Measurements from ENCODE around the gene LRRC4.

Gene LRRC4, protein sequence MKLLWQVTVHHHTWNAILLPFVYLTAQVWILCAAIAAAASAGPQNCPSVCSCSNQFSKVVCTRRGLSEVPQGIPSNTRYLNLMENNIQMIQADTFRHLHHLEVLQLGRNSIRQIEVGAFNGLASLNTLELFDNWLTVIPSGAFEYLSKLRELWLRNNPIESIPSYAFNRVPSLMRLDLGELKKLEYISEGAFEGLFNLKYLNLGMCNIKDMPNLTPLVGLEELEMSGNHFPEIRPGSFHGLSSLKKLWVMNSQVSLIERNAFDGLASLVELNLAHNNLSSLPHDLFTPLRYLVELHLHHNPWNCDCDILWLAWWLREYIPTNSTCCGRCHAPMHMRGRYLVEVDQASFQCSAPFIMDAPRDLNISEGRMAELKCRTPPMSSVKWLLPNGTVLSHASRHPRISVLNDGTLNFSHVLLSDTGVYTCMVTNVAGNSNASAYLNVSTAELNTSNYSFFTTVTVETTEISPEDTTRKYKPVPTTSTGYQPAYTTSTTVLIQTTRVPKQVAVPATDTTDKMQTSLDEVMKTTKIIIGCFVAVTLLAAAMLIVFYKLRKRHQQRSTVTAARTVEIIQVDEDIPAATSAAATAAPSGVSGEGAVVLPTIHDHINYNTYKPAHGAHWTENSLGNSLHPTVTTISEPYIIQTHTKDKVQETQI

GRCh38 chr7:128030654-128031611 lies at the start of gene LRRC4:
Gene LRRC4 (minus strand): TSS chr7:128031437. CDS start chr7:128030640, 797 bp downstream.
- no peak for DNase-seq (ENCODE audit: low read depth in 2 of 2)

- DNase-seq (ENCODE audit: low read depth in 2 of 2): no peak
Observed at GRCh38 chr7:128080169-128080568, 48.9 kb upstream of the LRRC4 start.

GRCh38 chr7:128078309-128078708 lies 47.1 kb upstream of the LRRC4 start:
- no peak for DNase-seq (ENCODE audit: low read depth in 2 of 2)

DNA sequence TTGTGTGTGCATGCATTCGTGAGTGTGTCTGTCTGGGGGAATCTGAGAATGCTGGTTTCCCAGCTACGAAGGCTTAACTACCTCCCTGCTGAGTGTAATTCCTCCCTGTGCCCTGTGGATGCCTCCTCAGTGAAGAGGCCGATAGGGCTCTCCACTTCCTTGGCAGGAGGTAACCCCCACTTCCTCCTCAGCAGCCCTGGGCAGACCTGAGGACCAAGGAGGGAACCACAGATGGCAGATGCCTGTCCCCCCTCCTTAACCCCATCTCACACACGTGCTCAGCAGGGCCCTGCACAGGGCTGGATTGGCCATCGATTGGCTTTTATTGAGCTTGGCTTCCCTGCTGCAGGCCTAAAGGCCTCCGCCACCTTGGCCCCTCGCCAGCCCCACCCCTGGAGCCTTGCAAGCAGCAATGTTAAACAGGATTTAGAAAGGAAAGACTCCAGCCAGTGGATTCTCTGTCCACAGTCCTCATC lies 45.6 kb upstream of the LRRC4 start:
- DNase-seq (ENCODE audit: low read depth in 2 of 2): no peak

DNA sequence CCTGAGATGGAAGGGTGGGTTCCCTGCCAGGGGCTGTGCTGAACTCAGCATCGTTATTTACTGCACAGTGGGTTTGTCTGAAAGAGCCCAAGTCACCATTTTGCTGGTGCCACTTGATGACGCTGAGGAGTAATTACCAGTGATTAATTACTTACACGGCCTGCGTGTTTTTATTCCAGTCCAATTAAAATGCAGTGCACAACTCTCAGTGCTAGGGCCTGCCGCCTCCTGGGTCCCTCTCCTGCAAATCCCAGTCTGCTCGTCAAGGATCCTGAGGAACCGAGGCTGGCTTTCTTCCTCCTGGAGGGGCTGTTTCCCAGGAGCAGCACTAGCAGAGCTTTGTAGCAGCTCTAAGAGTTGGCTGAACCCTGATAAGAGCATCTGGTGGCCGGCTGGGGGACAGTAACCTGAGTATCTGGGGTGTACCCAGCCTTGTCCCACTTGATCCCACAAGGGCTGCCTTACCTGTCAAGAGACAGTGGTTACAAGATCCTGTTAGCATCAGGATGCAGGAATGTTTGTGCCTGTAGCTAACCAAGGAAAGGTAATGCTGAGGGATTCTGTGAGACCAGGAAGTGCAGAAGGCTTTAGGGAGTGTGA lies 45.1 kb upstream of the LRRC4 start:
- DNase-seq (ENCODE audit: low read depth in 2 of 2): no peak

- no peak for DNase-seq (ENCODE audit: low read depth in 2 of 2)
Observed at GRCh38 chr7:128075242-128076095, 44.2 kb upstream of the LRRC4 start.

DNA sequence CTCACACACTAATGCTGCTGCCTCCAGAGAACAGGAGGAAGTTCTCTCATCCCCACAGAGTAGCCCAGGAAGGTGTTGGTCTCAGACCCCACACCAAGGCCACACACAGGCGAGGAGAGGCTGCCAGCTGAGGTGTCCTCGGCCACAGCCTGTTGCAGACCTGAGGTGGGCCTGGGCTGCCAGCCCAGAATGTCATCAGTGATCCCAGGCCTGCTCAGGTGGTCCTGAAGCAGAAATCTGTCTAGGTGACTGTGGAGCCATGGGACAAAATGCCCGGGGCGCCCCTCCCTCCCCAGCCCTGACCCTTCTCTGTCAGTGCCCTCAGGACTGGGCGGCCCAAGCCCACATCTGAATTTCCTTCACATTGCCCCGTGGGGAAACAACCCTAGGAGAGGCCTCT lies 43.5 kb upstream of the LRRC4 start:
- no peak for DNase-seq (ENCODE audit: low read depth in 2 of 2)

DNA sequence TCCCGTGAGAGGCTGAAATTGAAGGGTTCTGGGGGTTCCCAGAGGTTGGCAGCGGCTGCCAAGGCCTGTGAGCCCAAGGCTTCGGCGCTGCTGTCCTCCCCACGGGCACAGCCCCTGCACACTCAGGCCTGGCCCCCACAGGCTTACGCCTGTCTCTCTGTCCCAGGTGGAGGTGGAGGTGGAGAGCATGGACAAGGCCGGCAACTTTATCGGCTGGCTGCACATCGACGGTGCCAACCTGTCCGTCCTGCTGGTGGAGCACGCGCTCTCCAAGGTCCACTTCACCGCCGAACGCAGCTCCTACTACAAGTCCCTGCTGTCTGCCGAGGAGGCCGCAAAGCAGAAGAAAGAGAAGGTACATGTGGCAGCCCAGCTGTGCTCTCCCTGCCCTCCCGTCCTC lies 43.1 kb upstream of the LRRC4 start:
- no peak for DNase-seq (ENCODE audit: low read depth in 2 of 2)

- DNase-seq (ENCODE audit: low read depth in 2 of 2): no peak
Observed at GRCh38 chr7:128073671-128074310, 42.6 kb upstream of the LRRC4 start.

GRCh38 chr7:128071801-128072200 lies 40.6 kb upstream of the LRRC4 start:
- no peak for DNase-seq (ENCODE audit: low read depth in 2 of 2)

- DNase-seq (ENCODE audit: low read depth in 2 of 2): no peak
Observed at GRCh38 chr7:128071376-128071775, 40.1 kb upstream of the LRRC4 start.

GRCh38 chr7:128069373-128070364 lies 38.4 kb upstream of the LRRC4 start:
- DNase-seq (ENCODE audit: low read depth in 2 of 2): no peak

DNA sequence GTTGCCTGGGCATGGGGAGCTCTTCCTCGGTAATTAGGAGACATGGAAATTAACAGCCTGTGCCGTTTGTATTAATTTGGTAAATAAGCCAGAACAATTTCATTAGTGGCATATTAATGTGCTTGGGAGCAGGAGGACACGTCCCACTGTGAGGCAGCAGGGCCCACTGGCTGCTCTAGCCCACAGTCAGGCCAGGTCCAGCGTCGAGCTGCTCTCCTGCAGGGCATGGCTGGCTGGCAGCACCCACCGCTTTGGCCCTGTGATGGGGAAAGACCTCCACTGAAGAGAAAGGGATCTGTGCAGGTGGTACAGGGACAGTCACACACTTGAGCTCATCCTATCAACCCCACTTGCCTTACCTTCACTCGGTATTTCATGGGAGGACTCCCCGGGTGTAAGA lies 37.5 kb upstream of the LRRC4 start:
- DNase-seq (ENCODE audit: low read depth in 2 of 2): no peak

DNA sequence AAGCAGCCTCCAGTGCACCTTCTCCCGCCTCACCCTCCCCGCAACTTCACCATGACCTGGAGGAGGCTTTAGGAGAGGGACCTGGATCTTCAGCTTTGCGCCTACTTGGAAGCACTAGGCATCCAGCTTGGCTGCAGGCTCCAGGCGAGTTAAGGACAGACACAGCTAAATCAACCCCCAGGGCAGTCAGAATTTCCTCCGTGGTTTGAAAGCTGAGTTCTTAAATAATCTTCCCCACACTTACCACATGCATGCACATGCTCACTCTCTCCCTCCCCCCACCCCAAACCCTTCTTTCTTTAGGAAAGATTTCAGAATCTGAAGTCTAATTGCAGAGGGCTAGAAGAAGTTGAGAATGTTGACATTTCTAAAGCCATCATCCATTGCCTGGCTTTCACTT lies 36.7 kb upstream of the LRRC4 start:
- no peak for DNase-seq (ENCODE audit: low read depth in 2 of 2)

- no peak for DNase-seq (ENCODE audit: low read depth in 2 of 2)
Observed at GRCh38 chr7:128066858-128067257, 35.6 kb upstream of the LRRC4 start.

- no peak for DNase-seq (ENCODE audit: low read depth in 2 of 2)
Observed at GRCh38 chr7:128066395-128066794, 35.2 kb upstream of the LRRC4 start.

DNA sequence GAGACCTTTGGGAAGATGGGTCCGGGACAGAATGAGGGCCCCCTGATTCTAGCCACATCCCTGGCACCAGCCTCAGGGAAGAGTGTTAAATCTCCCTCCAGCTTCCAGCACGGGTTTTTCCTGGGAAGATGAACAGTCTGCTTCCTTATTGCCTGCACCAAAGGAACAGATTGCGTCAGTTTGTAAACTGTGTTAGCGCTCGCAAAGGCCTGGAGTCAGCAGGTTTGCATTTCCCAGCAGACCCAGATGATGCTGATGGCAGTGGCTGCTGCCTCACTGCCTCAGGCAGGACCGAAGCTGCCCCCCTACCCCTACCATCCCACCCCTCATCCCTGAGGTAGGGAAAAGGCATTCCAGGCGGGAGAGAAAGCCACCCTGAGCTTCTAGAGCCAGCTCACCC lies 34.6 kb upstream of the LRRC4 start:
- DNase-seq (ENCODE audit: low read depth in 2 of 2): no peak

DNA sequence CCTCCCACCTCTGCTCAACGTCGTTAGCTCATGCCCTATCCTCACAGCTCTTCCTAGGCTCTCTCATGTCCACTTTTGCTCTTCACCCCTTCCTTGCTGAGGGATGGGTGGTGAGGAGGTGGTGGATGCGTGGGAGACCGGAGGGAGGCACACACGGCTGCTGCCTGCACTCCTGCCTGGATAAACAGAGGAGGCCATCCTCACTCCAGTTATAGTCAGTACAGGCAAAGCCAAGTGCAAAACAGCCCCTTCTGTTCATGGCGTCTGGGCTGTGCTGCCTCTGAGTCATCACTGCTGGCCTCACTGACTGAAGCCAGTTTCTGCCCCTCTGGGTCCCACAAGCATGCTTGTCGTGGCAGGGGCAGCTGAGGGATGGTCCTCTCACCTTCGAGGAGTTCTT lies 31.9 kb upstream of the LRRC4 start:
- DNase-seq (ENCODE audit: low read depth in 2 of 2): no peak

DNA sequence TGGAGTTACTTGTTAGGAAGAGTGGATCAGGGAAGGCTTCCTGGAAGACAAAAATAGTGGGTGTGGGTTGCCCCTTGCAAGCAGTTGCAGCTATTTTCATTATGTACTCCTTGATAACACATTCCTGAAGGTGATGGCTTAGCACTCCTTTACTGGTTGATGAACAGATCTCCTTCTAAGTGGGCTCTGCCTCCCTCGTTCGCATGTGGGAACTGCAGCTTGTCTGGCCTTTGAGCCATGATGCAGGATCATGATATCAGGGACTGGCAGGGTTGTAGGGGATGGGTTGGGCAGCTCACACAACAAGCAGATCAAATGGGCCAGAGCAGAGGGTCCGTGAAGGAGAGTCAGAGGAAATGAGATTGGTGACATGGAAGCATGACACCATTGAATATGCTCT lies 28.8 kb upstream of the LRRC4 start:
- DNase-seq (ENCODE audit: low read depth in 2 of 2): no peak

Data from activated CD8-positive, alpha-beta memory T cell treated with anti-CD3 and anti-CD28 coated beads for 4 hours (primary cell).